OCI-LY7 (cell line): ENCODE data around the gene DIS3L.

Source experiments
- CTCF ChIP-seq: fragments of 200-600 bp; sonication (generic); conservative IDR thresholded peaks from 2 replicates; pipeline ENCODE4 v1.5.1; 2014; ENCODE audit warnings: mild to moderate bottlenecking, antibody characterized with exemption, low read length, moderate library complexity, mixed read lengths
- EZH2phosphoT487 ChIP-seq: fragments of 200-600 bp; sonication (generic); IDR thresholded peaks from 2 replicates; pipeline ENCODE4 v1.6.1; 2018; ENCODE audit warnings: low read depth, borderline replicate concordance, mild to moderate bottlenecking, mixed run types, antibody characterized with exemption, low read length, moderate library complexity, mixed read lengths

- TF ChIP-seq CTCF: no peak
- TF ChIP-seq EZH2phosphoT487: no peak
Observed at GRCh38 chr15:66296186-66296585, 2.8 kb downstream of the DIS3L start.
